Activated CD4-positive, alpha-beta T cell treated with anti-CD3 and anti-CD28 coated beads, Interleukin-2, amount 10 ng/mL, durations not matched to agents 24 days and 14 days (primary cell): ENCODE measurements around the gene TLX2. TPM values are rescaled to one million over a fixed set of nuclear protein-coding genes. Genes with fewer than 3 reads are reported as not detected.
"Not testable (repeated sequence)": the region's sequence is repeated elsewhere in the genome, so short reads cannot be mapped to it uniquely, and the experiment has no call there.

ENCODE experiments used
- DNase-seq: peaks from one replicate; pipeline ENCODE4 v3.0.0; 2022
- H3K27ac Mint-ChIP-seq: one replicate; pipeline ENCODE4 v1.8.0; 2022; ENCODE audit warnings: mild to moderate bottlenecking, mixed read lengths
- H3K27me3 Mint-ChIP-seq: one replicate; pipeline ENCODE4 v1.8.0; 2022; ENCODE audit warnings: mixed read lengths
- H3K36me3 Mint-ChIP-seq: one replicate; pipeline ENCODE4 v1.8.0; 2022; ENCODE audit warnings: low read depth, mild to moderate bottlenecking, mixed read lengths
- H3K4me1 Mint-ChIP-seq: one replicate; pipeline ENCODE4 v1.8.0; 2021; ENCODE audit warnings: mixed read lengths
- H3K4me3 Mint-ChIP-seq: one replicate; pipeline ENCODE4 v1.8.0; 2022; ENCODE audit warnings: mild to moderate bottlenecking, moderate library complexity, mixed read lengths
- H3K9me3 Mint-ChIP-seq: one replicate; pipeline ENCODE4 v1.8.0; 2021; ENCODE audit warnings: mixed read lengths
- intact Hi-C: fragments of 100-400 bp; cut with micrococcal nuclease; formaldehyde crosslinking; loops from one replicate; pipeline ENCODE4 v1.15.1; 2023
- total RNA-seq: library from RNA; stranded (reverse); gene quantifications from 2 replicates; pipeline ENCODE4 v1.2.3, GENCODE V29; 2022

Gene TLX2
- 0.54 and 0.70 TPM in 2 replicates for total RNA-seq

GRCh38 chr2:74514368-74515270, at the start of gene TLX2:
Gene TLX2 (plus strand): TSS chr2:74514450. CDS start chr2:74514807, 357 bp downstream.
- Mint-ChIP-seq H3K4me3 (peak within 1 kb of the TSS; percentile 81), H3K27me3 (peaks cover 77% of the 10 kb centered on the region), H3K27ac (peak within 1 kb of the TSS; percentile 72), H3K36me3 (peaks cover 9% of the 10 kb centered on the region), H3K9me3 (peaks cover 7% of the 10 kb centered on the region), H3K4me1 (peaks cover 29% of the 10 kb centered on the region)
- intact Hi-C loops: loop anchor here (1.0 kb wide), 2 partner anchors 11 to 15 kb away; partner anchors contain the start of gene LBX2
- peak; percentile 70 for DNase-seq

- Mint-ChIP-seq H3K4me1 (peaks cover 25% of the 10 kb centered on the region), H3K36me3 (peaks cover 28% of the 10 kb centered on the region), H3K4me3 (peak overlapping the region; percentile 74), H3K27ac (peak overlapping the region; percentile 69)
- intact Hi-C loops, H3K9me3 Mint-ChIP-seq, DNase-seq, H3K27me3 Mint-ChIP-seq: not testable (repeated sequence)
Measured at GRCh38 chr2:74470742-74471141, 43.5 kb upstream of the TLX2 start.

GRCh38 chr2:74471332-74472065, 42.8 kb upstream of the TLX2 start:
- no peak for DNase-seq
- intact Hi-C loops: loop anchor here (1.0 kb wide), 3 partner anchors 11 to 58 kb away; partner anchors contain the start of genes AUP1, CCDC142, HTRA2 and WBP1
- H3K27ac Mint-ChIP-seq: peak overlapping the region; percentile 98
- H3K27me3 Mint-ChIP-seq: no peaks in the 10 kb centered on the region
- peaks cover 22% of the 10 kb centered on the region for H3K4me1 Mint-ChIP-seq
- H3K36me3 Mint-ChIP-seq: peaks cover 26% of the 10 kb centered on the region
- peak overlapping the region; percentile 99 for H3K4me3 Mint-ChIP-seq
- H3K9me3 Mint-ChIP-seq: no peaks in the 10 kb centered on the region

GRCh38 chr2:74472086-74472944, 41.9 kb upstream of the TLX2 start, which contains the start of gene MRPL53:
Gene MRPL53 (minus strand): TSS chr2:74472680. CDS start chr2:74472660, 20 bp downstream.
- intact Hi-C loops: loop anchor here (1.0 kb wide), 3 partner anchors 10 to 57 kb away; partner anchors contain the start of genes AUP1, CCDC142, HTRA2 and WBP1
- no peaks in the 10 kb centered on the region for H3K9me3 Mint-ChIP-seq
- peak within 1 kb of the TSS; percentile 98 for H3K27ac Mint-ChIP-seq

GRCh38 chr2:74472945-74473258, 41.3 kb upstream of the TLX2 start:
- Mint-ChIP-seq H3K9me3 (no peaks in the 10 kb centered on the region), H3K27ac (peak overlapping the region; percentile 98), H3K36me3 (peaks cover 34% of the 10 kb centered on the region), H3K4me3 (peak overlapping the region; percentile 99), H3K4me1 (peaks cover 22% of the 10 kb centered on the region), H3K27me3 (no peaks in the 10 kb centered on the region)
- intact Hi-C loops: loop anchor here (1.0 kb wide), 3 partner anchors 9 to 56 kb away; partner anchors contain the start of genes AUP1, CCDC142, HTRA2 and WBP1
- no peak for DNase-seq

More at GRCh38 chr2:74472086-74472944, 41.9 kb upstream of the TLX2 start, which contains the start of gene MRPL53:
- peaks cover 22% of the 10 kb centered on the region for H3K4me1 Mint-ChIP-seq
- H3K36me3 Mint-ChIP-seq: peaks cover 30% of the 10 kb centered on the region
- peak within 1 kb of the TSS; percentile 99 for H3K4me3 Mint-ChIP-seq
- H3K27me3 Mint-ChIP-seq: no peaks in the 10 kb centered on the region
- DNase-seq: peak; percentile 99

GRCh38 chr2:74474481-74474880, 39.8 kb upstream of the TLX2 start:
- H3K4me3 Mint-ChIP-seq: no peak overlapping the region
- H3K27ac Mint-ChIP-seq: peak overlapping the region; percentile 29
- H3K36me3 Mint-ChIP-seq: peaks cover 37% of the 10 kb centered on the region
- intact Hi-C loops: no loop called here
- H3K4me1 Mint-ChIP-seq: peaks cover 26% of the 10 kb centered on the region
- DNase-seq: no peak
- H3K27me3 Mint-ChIP-seq: no peaks in the 10 kb centered on the region
- H3K9me3 Mint-ChIP-seq: no peaks in the 10 kb centered on the region

GRCh38 chr2:74474899-74475298, 39.4 kb upstream of the TLX2 start:
- no peak for DNase-seq
- peaks cover 24% of the 10 kb centered on the region for H3K4me1 Mint-ChIP-seq
- H3K27ac Mint-ChIP-seq: no peak overlapping the region
- H3K4me3 Mint-ChIP-seq: no peak overlapping the region
- H3K27me3 Mint-ChIP-seq: no peaks in the 10 kb centered on the region
- peaks cover 41% of the 10 kb centered on the region for H3K36me3 Mint-ChIP-seq
- intact Hi-C loops: no loop called here
- no peaks in the 10 kb centered on the region for H3K9me3 Mint-ChIP-seq

- no peak overlapping the region for H3K27ac Mint-ChIP-seq
- H3K27me3 Mint-ChIP-seq: no peaks in the 10 kb centered on the region
- H3K36me3 Mint-ChIP-seq: peaks cover 35% of the 10 kb centered on the region
- H3K9me3 Mint-ChIP-seq: no peaks in the 10 kb centered on the region
- H3K4me3 Mint-ChIP-seq: peak overlapping the region; percentile 91
- intact Hi-C loops: no loop called here
- DNase-seq: peak; percentile 58
- H3K4me1 Mint-ChIP-seq: peaks cover 32% of the 10 kb centered on the region
Measured at GRCh38 chr2:74481431-74481830, 32.8 kb upstream of the TLX2 start.

GRCh38 chr2:74481961-74482800, 32.1 kb upstream of the TLX2 start:
- Mint-ChIP-seq H3K4me1 (peaks cover 33% of the 10 kb centered on the region), H3K36me3 (peaks cover 35% of the 10 kb centered on the region), H3K4me3 (peak overlapping the region; percentile 91), H3K9me3 (no peaks in the 10 kb centered on the region), H3K27ac (peak overlapping the region; percentile 99), H3K27me3 (no peaks in the 10 kb centered on the region)
- intact Hi-C loops: loop anchor here (1.0 to 2.0 kb wide), 3 partner anchors 10 to 61 kb away; partner anchors contain the start of genes C2orf81, LBX2, MRPL53 and WDR54
- DNase-seq: peak; percentile 90

GRCh38 chr2:74482801-74483674, 31.2 kb upstream of the TLX2 start, which contains the start of the genes CCDC142 and TTC31:
Gene CCDC142 (minus strand): TSS chr2:74482998. CDS start chr2:74482837, 161 bp downstream.
Gene TTC31 (plus strand): TSS chr2:74483081. CDS start chr2:74483096, 15 bp downstream.
- H3K36me3 Mint-ChIP-seq: peaks cover 30% of the 10 kb centered on the region
- no peaks in the 10 kb centered on the region for H3K27me3 Mint-ChIP-seq
- H3K27ac Mint-ChIP-seq: peak within 1 kb of the TSS; percentile 99
- intact Hi-C loops: loop anchor here (1.0 to 2.0 kb wide), 7 partner anchors 11 to 746 kb away; partner anchors contain the start of genes AUP1, C2orf81, HTRA2 and INO80B
- DNase-seq: peak; percentile 97
- H3K4me1 Mint-ChIP-seq: peaks cover 33% of the 10 kb centered on the region
- no peaks in the 10 kb centered on the region for H3K9me3 Mint-ChIP-seq
- H3K4me3 Mint-ChIP-seq: peak within 1 kb of the TSS; percentile 91

- Mint-ChIP-seq H3K27ac (peak overlapping the region; percentile 99), H3K4me3 (peak overlapping the region; percentile 91), H3K36me3 (peaks cover 30% of the 10 kb centered on the region)
Measured at GRCh38 chr2:74483675-74484164, 30.5 kb upstream of the TLX2 start.

More at GRCh38 chr2:74483675-74484164, 30.5 kb upstream of the TLX2 start:
- peaks cover 33% of the 10 kb centered on the region for H3K4me1 Mint-ChIP-seq
- DNase-seq: peak; percentile 56
- intact Hi-C loops: loop anchor here (1.0 to 2.0 kb wide), 6 partner anchors 15 to 746 kb away; partner anchors contain the start of genes AUP1, C2orf81, HTRA2 and INO80B
- H3K27me3 Mint-ChIP-seq, H3K9me3 Mint-ChIP-seq: not testable (repeated sequence)
